ENCODE data around the gene ARMC7. TPM values are rescaled to one million over a fixed set of nuclear protein-coding genes. Genes with fewer than 3 reads are reported as not detected.

Gene ARMC7
- total and polyA plus RNA-seq, 2 of the 13 experiments (the other 11 are each of a cell fraction or from before 2014, with no cell fraction given) = 3.9 to 4.2 TPM

DNA sequence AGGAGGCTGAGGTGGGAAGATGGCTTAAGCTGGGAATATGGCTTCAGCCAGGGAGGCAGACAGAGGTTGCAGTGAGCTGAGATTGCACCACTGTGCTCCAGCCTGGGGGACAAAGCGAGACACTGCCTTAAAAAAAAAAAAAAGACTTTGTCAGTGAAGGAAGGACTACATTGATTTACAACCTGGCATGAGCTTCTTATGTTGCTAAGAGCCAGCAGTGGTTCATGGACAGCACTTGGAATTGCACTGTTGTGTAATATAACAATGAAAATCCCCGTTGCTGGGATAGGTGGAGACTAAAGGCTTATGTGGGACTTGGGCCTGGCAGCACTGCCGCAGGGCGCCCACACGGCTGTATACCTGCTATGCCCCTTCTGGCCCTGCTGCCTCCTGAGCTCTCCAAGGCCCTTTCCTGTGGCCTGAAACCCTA is 36.1 kb upstream of the ARMC7 start:
- intact Hi-C loops (cut with micrococcal nuclease; ENCODE audit: unreplicated experiment) = loop anchor here (5.0 kb wide), 1 partner anchor 34 kb away; the partner anchor contains the start of gene ARMC7
- TF ChIP-seq SAFB2 (CRISPR knock-in tag; IDR thresholded peaks at IDR 0.05; ENCODE audit: borderline replicate concordance, low read depth) = 0 out of 2 replicates have a peak, but pooled peaks have one; percentile 34
- TF ChIP-seq KDM2A (CRISPR knock-in tag; IDR thresholded peaks at IDR 0.05; ENCODE audit: borderline replicate concordance, low read depth) = 0 out of 2 replicates have a peak, but pooled peaks have one; percentile 57
- TF ChIP-seq, protein P1, sequence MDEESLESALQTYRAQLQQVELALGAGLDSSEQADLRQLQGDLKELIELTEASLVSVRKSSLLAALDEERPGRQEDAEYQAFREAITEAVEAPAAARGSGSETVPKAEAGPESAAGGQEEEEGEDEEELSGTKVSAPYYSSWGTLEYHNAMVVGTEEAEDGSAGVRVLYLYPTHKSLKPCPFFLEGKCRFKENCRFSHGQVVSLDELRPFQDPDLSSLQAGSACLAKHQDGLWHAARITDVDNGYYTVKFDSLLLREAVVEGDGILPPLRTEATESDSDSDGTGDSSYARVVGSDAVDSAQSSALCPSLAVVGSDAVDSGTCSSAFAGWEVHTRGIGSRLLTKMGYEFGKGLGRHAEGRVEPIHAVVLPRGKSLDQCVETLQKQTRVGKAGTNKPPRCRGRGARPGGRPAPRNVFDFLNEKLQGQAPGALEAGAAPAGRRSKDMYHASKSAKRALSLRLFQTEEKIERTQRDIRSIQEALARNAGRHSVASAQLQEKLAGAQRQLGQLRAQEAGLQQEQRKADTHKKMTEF (CRISPR knock-in tag; IDR thresholded peaks at IDR 0.05) = peak; percentile 37; the same call in 1 of the 2 replicates
- TF ChIP-seq ZFY (CRISPR knock-in tag; IDR thresholded peaks at IDR 0.05) = peak; percentile 35; the same call in 1 of the 2 replicates
- peak; percentile 5; the same call in 1 of the 2 replicates for TF ChIP-seq GABPB1 (CRISPR knock-in tag; IDR thresholded peaks at IDR 0.05)
- TF ChIP-seq MYC (CRISPR knock-in tag; IDR thresholded peaks at IDR 0.05; ENCODE audit: borderline replicate concordance) = 0 out of 2 replicates have a peak, but pooled peaks have one; percentile 10
- 0 out of 2 replicates have a peak, but pooled peaks have one; percentile 30 for TF ChIP-seq TBX2 (CRISPR knock-in tag; IDR thresholded peaks at IDR 0.05; ENCODE audit: borderline replicate concordance)
- peak; percentile 70; the same call in 1 of the 2 replicates for TF ChIP-seq PRDM10 (CRISPR knock-in tag; IDR thresholded peaks at IDR 0.05; ENCODE audit: low read depth)
- TF ChIP-seq, protein P2, sequence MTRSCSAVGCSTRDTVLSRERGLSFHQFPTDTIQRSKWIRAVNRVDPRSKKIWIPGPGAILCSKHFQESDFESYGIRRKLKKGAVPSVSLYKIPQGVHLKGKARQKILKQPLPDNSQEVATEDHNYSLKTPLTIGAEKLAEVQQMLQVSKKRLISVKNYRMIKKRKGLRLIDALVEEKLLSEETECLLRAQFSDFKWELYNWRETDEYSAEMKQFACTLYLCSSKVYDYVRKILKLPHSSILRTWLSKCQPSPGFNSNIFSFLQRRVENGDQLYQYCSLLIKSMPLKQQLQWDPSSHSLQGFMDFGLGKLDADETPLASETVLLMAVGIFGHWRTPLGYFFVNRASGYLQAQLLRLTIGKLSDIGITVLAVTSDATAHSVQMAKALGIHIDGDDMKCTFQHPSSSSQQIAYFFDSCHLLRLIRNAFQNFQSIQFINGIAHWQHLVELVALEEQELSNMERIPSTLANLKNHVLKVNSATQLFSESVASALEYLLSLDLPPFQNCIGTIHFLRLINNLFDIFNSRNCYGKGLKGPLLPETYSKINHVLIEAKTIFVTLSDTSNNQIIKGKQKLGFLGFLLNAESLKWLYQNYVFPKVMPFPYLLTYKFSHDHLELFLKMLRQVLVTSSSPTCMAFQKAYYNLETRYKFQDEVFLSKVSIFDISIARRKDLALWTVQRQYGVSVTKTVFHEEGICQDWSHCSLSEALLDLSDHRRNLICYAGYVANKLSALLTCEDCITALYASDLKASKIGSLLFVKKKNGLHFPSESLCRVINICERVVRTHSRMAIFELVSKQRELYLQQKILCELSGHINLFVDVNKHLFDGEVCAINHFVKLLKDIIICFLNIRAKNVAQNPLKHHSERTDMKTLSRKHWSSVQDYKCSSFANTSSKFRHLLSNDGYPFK (CRISPR knock-in tag; IDR thresholded peaks at IDR 0.05; ENCODE audit: borderline replicate concordance) = 0 out of 2 replicates have a peak, but pooled peaks have one; percentile 47
- TF ChIP-seq STAG1 (CRISPR knock-in tag; IDR thresholded peaks at IDR 0.05) = 0 out of 2 replicates have a peak, but pooled peaks have one; percentile 8
- TF ChIP-seq CEBPB (IDR thresholded peaks at IDR 0.05; ENCODE audit: borderline replicate concordance, low read depth, low read length) = peak; percentile 78
- no peak for TF ChIP-seq ZNF570 (CRISPR knock-in tag; IDR thresholded peaks at IDR 0.05; ENCODE audit: borderline replicate concordance)
- 0 out of 2 replicates have a peak, but pooled peaks have one; percentile 16 for TF ChIP-seq ZBTB7B (CRISPR knock-in tag; IDR thresholded peaks at IDR 0.05)
- TF ChIP-seq SALL1 (CRISPR knock-in tag; IDR thresholded peaks at IDR 0.05) = 0 out of 2 replicates have a peak, but pooled peaks have one; percentile 2
- no peak for TF ChIP-seq LBX2 (CRISPR knock-in tag; IDR thresholded peaks at IDR 0.05; ENCODE audit: borderline replicate concordance)

More for the DNA sequence above, 36.1 kb upstream of the ARMC7 start:
- Histone ChIP-seq H3K79me2 (ENCODE audit: insufficient read depth, low read length) (no peaks in the 10 kb centered on the region), H4K20me1 (ENCODE audit: insufficient read depth, low read length) (no peaks in the 10 kb centered on the region), H3K27me3 (ENCODE audit: control insufficient read depth in 1 of 2, insufficient read depth in 2 of 2, low read length in 2 of 2) (peaks cover 0 to 23% of the 10 kb centered on the region in 2 experiments; a peak in 3 of 5 replicates), H2AFZ (ENCODE audit: low read length) (no peak overlapping the region), H3K27ac (ENCODE audit: extremely low read length, insufficient read depth, low read length) (no peak overlapping the region), H3K4me2 (ENCODE audit: low read depth, low read length) (peak overlapping the region; percentile 52), H3K4me1 (ENCODE audit: insufficient read depth, low read length) (peaks cover 68% of the 10 kb centered on the region), H3K9ac (ENCODE audit: insufficient read depth, low read depth, low read length) (peak overlapping the region; percentile 12; the same call in 1 of the 2 replicates), H3K9me3 (ENCODE audit: low read length) (no peaks in the 10 kb centered on the region), H3K36me3 (replicated peaks in 1 of 2; ENCODE audit: control insufficient read depth in 1 of 2, insufficient read depth in 2 of 2, low read length in 2 of 2) (no peaks in the 10 kb centered on the region), H3K4me3 (replicated peaks in 1 of 3; ENCODE audit: insufficient read depth in 1 of 3, low read depth in 2 of 3, low read length in 3 of 3) (peak overlapping the region in 1 of 3 experiments; percentile 37; a peak in 3 of 6 replicates)
- in situ Hi-C loops (cut with HindIII; ENCODE audit: extremely low pct_ligation_motif_present, low pct_unique_long_range_greater_than_20kb) = no loop called here
- CTCF ChIA-PET (ENCODE audit: low intra/inter-chr PET ratio, low total read pairs) = no interaction called here
- no peak for DNase-seq (ENCODE audit: low spot score)
- POLR2A ChIA-PET = interaction anchor here (0.9 to 2.1 kb wide), 6 partner anchors 15 to 81 kb away, joined by 3 to 18 read pairs (median 6); partner anchors contain the start of genes JPT1, NT5C and SLC16A5
- ATAC-seq = peak; percentile 39
- no peak for FAIRE-seq
- 18% methylated on average over 5 of the region's 5 CpGs for WGBS (ENCODE audit: low lambda C conversion rate)
- no TSS peak for BruUV-seq (replicated peaks)
